Inflammatory macrophage treated with lipopolysaccharide for 4 hours (primary cell): ENCODE measurements around the gene CFAP43.

Source experiments
- DNase-seq: peaks from one replicate; pipeline ENCODE4 v3.0.0-alpha.2; 2020

The CFAP43 gene

GRCh38 chr10:104085801-104086400 lies 146.3 kb downstream of the CFAP43 start, which contains the start of gene COL17A1:
Gene COL17A1 (minus strand): TSS chr10:104085880. CDS start chr10:104080673, 5,207 bp downstream.
- DNase-seq, result no peak

DNA sequence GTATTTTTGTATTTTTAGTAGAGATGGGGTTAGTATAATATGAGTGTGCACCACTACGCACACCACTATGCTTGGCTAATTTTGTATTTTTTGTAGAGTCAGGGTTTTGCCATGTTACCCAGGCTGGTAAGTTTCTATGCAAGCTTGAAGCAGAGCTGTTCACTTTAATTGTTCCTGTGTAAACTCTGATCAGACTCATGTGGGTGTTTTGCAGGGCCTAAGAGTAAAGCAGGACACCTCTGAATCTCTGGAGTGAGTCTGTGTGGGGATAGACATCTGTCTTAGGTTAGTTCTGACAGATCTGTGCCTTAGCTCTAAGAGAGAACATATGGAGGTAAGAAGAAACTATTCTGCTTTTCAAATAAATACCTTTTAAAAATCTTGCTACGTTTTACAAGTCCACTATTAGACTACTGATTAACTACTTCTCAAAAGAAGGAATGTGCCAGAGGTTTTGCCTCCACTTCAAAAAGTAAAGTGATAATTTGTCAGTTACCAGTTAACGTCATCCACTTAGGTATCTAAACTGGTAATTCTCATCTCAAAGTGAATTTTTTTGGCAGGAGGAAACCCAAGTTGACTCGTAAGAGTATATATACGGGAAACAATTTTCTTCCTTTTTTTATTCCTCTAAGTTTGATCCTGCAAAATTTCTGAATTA lies 147.6 kb downstream of the CFAP43 start:
- DNase-seq, result no peak

DNA sequence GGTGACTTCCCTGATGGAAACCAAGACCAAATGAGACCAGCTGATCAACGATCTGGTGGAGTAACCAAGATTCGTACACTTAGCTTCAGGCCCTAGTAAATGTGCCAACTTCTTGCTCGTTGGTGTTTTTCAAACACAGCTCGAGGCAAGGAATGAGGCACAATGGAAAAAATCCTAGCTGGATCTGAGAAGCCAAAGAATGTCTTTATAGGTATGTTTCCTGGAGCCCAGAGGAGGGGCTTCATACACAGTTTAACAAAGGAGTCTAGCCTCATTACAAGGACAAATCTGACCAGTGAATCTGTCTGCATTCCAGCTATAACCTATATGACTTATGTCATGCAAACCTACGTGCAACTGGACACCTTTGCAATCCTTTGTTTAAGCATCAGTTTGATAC lies 150.2 kb downstream of the CFAP43 start:
- DNase-seq, result no peak

DNA sequence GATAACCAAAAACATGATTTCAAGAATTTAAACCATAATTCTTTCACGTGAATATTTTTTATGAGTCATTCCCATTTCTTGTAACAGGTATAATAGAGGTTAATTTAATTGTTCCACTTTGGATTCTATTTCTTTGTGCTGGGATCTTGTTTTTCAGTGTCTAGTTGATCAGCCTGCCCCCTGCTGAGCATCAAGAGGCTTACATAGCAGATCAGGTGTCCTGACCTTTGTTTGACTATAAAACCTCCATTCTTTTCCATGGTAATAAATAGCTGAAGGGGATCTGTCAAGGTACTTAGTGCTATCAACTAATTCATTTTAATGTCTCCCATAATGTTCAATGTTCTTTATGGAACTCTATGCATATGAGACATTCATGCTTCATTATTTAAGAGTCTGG lies 151.4 kb downstream of the CFAP43 start:
- DNase-seq, result peak; percentile 10
